HFF-Myc (cell line): Measurements from ENCODE around the gene SAMD4A.

ENCODE experiments used
- DNase-seq: peaks from one replicate; pipeline ENCODE4 v3.0.0-alpha.2; 2011; ENCODE audit warnings: low read depth; ENCODE audit errors: extremely low read depth
- H3K4me3 ChIP-seq: replicated peaks from 2 replicates; pipeline ENCODE4 v1.5.1; 2011; ENCODE audit warnings: low read depth, mild to moderate bottlenecking, control low read depth, low read length
- CTCF ChIP-seq: IDR thresholded peaks from 2 replicates; pipeline ENCODE4 v1.5.1; 2012; ENCODE audit warnings: mild to moderate bottlenecking, low read depth, low read length, control low read depth; ENCODE audit errors: missing control alignments

SAMD4A gene

GRCh38 chr14:54533100-54533499 lies 33.8 kb upstream of the SAMD4A start:
- DNase-seq: no peak
- no peak for TF ChIP-seq CTCF
- H3K4me3 ChIP-seq: no peak overlapping the region

GRCh38 chr14:54535126-54535525 lies 31.8 kb upstream of the SAMD4A start:
- no peak for TF ChIP-seq CTCF
- no peak for DNase-seq
- no peak overlapping the region for H3K4me3 ChIP-seq

GRCh38 chr14:54535646-54536045 lies 31.3 kb upstream of the SAMD4A start:
- DNase-seq: no peak
- H3K4me3 ChIP-seq: no peak overlapping the region
- TF ChIP-seq CTCF: no peak

- no peak for TF ChIP-seq CTCF
- no peak overlapping the region for H3K4me3 ChIP-seq
- DNase-seq: no peak
Observed at GRCh38 chr14:54537651-54538050, 29.3 kb upstream of the SAMD4A start.

- H3K4me3 ChIP-seq: no peak overlapping the region
- DNase-seq: no peak
- TF ChIP-seq CTCF: no peak
Observed at GRCh38 chr14:54538055-54538454, 28.9 kb upstream of the SAMD4A start.

GRCh38 chr14:54547583-54547982 lies 19.3 kb upstream of the SAMD4A start:
- TF ChIP-seq CTCF: no peak
- H3K4me3 ChIP-seq: no peak overlapping the region
- DNase-seq: no peak

GRCh38 chr14:54548491-54548890 lies 18.4 kb upstream of the SAMD4A start:
- no peak for DNase-seq
- no peak overlapping the region for H3K4me3 ChIP-seq
- no peak for TF ChIP-seq CTCF
